Vagina (tissue), 2 donors: ENCODE data around the gene RBPJL. TPM values are rescaled to one million over a fixed set of nuclear protein-coding genes. Genes with fewer than 3 reads are reported as not detected.
A peak's percentile ranks its signal among the peaks of the same experiment; 100 is the strongest.

ENCODE experiments used
- DNase-seq, 2 donors: peaks; one replicate each; pipeline ENCODE4 v3.0.0-alpha.2; 2017; ENCODE audit errors: extremely low spot score in 2 of 2
- H3K27ac ChIP-seq: fragments of 200-600 bp; sonication (generic); one replicate; pipeline ENCODE4 v1.5.1; 2019
- H3K27me3 ChIP-seq: fragments of 200-600 bp; sonication (generic); one replicate; pipeline ENCODE4 v1.5.1; 2019
- H3K36me3 ChIP-seq, 2 donors: fragments of 200-600 bp; sonication (generic); one replicate each; pipeline ENCODE4 v1.5.1; 2017 to 2019
- H3K4me1 ChIP-seq: fragments of 200-600 bp; sonication (generic); one replicate; pipeline ENCODE4 v1.5.1; 2019
- H3K4me3 ChIP-seq, 2 donors: fragments of 200-600 bp; sonication (generic); 1 replicate in 1 of 2; 2 replicates in 1 of 2; pipeline ENCODE4 v1.5.1; 2016 to 2019
- H3K9me3 ChIP-seq: fragments of 200-600 bp; sonication (generic); one replicate; pipeline ENCODE4 v1.5.1; 2019
- CTCF ChIP-seq, 3 experiments: fragments of 450-650 bp in 2 of 3; fragments of 200-600 bp in 1 of 3; sonication (generic) in 1 of 3; IDR thresholded peaks; one replicate each; pipeline ENCODE4 v1.5.1; 2017 to 2019; ENCODE audit warnings: antibody characterized with exemption in 3 of 3, mild to moderate bottlenecking in 2 of 3, moderate library complexity in 2 of 3
- POLR2A ChIP-seq, 2 donors: fragments of 450-650 bp; IDR thresholded peaks; one replicate each; pipeline ENCODE4 v1.6.1; 2017; ENCODE audit warnings: antibody characterized with exemption in 2 of 2, mild to moderate bottlenecking in 2 of 2, moderate library complexity in 2 of 2
- POLR2AphosphoS5 ChIP-seq, 2 donors: sonication (generic); formaldehyde crosslinking; IDR thresholded peaks; one replicate each; pipeline ENCODE4 v1.9.0; 2017; ENCODE audit warnings: antibody characterized with exemption in 2 of 2, mild to moderate bottlenecking in 2 of 2, low read depth in 1 of 2; ENCODE audit not compliant: insufficient read depth in 1 of 2
- intact Hi-C: fragments of 100-400 bp; cut with DNase I; formaldehyde crosslinking; loops from one replicate; pipeline ENCODE4 v1.15.1; 2023
- total RNA-seq: library from RNA; depleted of rRNA; stranded (reverse); fragments of >200 nt; gene quantifications from one replicate; pipeline ENCODE4 v1.2.3, GENCODE V29; 2016

Gene RBPJL
- total RNA-seq, 1 donor from 2014 or later, result not detected

- DNase-seq, result no peak
- no peaks in the 10 kb centered on the region for H3K36me3 ChIP-seq
- H3K4me3 ChIP-seq, result no peak overlapping the region
- H3K27me3 ChIP-seq, result no peaks in the 10 kb centered on the region
- intact Hi-C loops, result no loop called here
- H3K9me3 ChIP-seq, result no peaks in the 10 kb centered on the region
- peaks cover 89% of the 10 kb centered on the region for H3K4me1 ChIP-seq
- TF ChIP-seq POLR2A (IDR thresholded peaks at IDR 0.05), result no peak
- TF ChIP-seq POLR2AphosphoS5 (IDR thresholded peaks at IDR 0.05; ENCODE audit: insufficient read depth in 1 of 2, low read depth in 1 of 2), result no peak
- no peak for TF ChIP-seq CTCF (IDR thresholded peaks at IDR 0.05)
- peak overlapping the region; percentile 91 for H3K27ac ChIP-seq
Observed at GRCh38 chr20:45340951-45341350, 34.3 kb downstream of the RBPJL start.

- peaks cover 89% of the 10 kb centered on the region for H3K4me1 ChIP-seq
- DNase-seq, result no peak
- no peak overlapping the region for H3K4me3 ChIP-seq
- TF ChIP-seq CTCF (IDR thresholded peaks at IDR 0.05) (no peak), POLR2AphosphoS5 (IDR thresholded peaks at IDR 0.05; ENCODE audit: insufficient read depth in 1 of 2, low read depth in 1 of 2) (no peak)
- H3K9me3 ChIP-seq, result no peaks in the 10 kb centered on the region
- H3K27me3 ChIP-seq, result no peaks in the 10 kb centered on the region
- H3K36me3 ChIP-seq, result no peaks in the 10 kb centered on the region
- intact Hi-C loops, result no loop called here
- peak overlapping the region; percentile 91 for H3K27ac ChIP-seq
Observed at GRCh38 chr20:45341579-45341938, 34.9 kb downstream of the RBPJL start.

- peaks cover 89% of the 10 kb centered on the region for H3K4me1 ChIP-seq
- intact Hi-C loops, result no loop called here
- no peaks in the 10 kb centered on the region for H3K36me3 ChIP-seq
- TF ChIP-seq POLR2A (IDR thresholded peaks at IDR 0.05) (no peak), POLR2AphosphoS5 (IDR thresholded peaks at IDR 0.05; ENCODE audit: insufficient read depth in 1 of 2, low read depth in 1 of 2) (peak; percentile 37 to 68), CTCF (IDR thresholded peaks at IDR 0.05) (no peak)
- DNase-seq, result no peak
- no peaks in the 10 kb centered on the region for H3K27me3 ChIP-seq
- no peaks in the 10 kb centered on the region for H3K9me3 ChIP-seq
- H3K27ac ChIP-seq, result peak overlapping the region; percentile 91
- peak overlapping the region; percentile 7 to 29 for H3K4me3 ChIP-seq
Observed at GRCh38 chr20:45341939-45342854, 35.6 kb downstream of the RBPJL start.

GRCh38 chr20:45342855-45343531 lies 36.4 kb downstream of the RBPJL start:
- Histone ChIP-seq H3K4me3 (no peak overlapping the region), H3K4me1 (peaks cover 86% of the 10 kb centered on the region), H3K27ac (peak overlapping the region; percentile 91), H3K36me3 (no peaks in the 10 kb centered on the region), H3K27me3 (no peaks in the 10 kb centered on the region), H3K9me3 (no peaks in the 10 kb centered on the region)
- no peak for DNase-seq
- intact Hi-C loops, result no loop called here
- TF ChIP-seq CTCF (IDR thresholded peaks at IDR 0.05) (no peak), POLR2AphosphoS5 (IDR thresholded peaks at IDR 0.05; ENCODE audit: insufficient read depth in 1 of 2, low read depth in 1 of 2) (no peak), POLR2A (IDR thresholded peaks at IDR 0.05) (no peak)
